ENCODE data around the gene AOPEP.
"Not testable (repeated sequence)": the region's sequence is repeated elsewhere in the genome, so short reads cannot be mapped to it uniquely, and the experiment has no call there.

The AOPEP gene

DNA sequence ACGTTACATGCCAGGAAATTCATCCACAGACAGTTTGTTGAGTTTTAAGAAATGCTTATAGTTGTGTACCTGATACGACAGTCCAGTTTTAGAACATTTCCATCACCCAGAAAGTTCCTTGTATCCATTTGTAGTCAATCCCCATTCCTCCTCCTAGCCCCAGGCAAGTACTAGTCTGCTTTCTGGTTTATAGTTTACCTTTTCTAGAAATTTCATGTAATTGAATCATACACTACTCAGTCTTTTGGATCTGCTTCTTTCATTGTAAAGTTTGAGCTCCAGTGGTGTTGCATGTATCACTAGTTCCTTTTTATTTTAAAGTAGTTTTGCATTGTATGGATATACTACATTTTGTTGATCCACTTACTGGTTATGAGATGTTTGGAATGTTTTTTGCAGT lies 291.2 kb downstream of the AOPEP start:
- no peak for DNase-seq (ENCODE audit: low read depth)

DNA sequence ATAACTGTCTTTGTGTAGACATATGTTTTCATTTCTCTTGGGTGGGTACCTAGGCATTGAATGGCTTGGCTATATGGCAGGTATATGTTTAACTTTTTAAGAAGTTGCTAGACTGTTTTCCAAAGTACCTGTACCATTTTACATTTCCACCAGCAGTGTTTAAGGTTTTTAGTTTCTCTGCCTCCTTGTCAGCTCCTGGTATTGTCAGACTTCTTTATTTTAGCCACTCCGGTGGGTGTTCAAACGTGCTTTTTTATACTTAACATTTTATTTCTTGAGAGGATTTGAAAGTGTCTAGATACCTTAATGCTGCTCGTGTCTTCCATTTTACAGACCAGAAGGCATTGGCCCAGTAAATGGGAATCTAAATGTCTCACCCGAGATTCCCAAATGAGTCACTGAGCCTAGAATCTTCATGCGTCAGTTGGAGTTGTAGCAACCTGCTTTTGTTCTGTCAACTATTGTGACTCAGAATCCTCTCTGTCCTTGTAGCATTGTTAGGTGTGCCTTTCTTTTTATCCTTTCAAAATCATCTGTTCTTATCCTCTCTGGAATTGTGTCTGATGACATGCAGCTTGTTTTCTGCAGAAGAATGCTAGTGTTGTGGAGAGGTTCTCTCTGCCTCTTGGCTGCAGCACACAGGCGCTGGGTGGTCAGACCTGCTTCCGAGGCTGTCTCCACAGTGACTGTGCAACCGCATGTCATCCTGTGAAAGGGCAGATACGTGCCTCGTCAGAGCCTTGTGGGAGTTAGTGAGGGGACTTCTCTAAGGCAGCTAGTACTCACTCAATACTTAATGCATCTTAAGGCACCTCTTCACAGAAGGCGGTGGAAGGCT lies 291.8 kb downstream of the AOPEP start:
- DNase-seq (ENCODE audit: low read depth): no peak

DNA sequence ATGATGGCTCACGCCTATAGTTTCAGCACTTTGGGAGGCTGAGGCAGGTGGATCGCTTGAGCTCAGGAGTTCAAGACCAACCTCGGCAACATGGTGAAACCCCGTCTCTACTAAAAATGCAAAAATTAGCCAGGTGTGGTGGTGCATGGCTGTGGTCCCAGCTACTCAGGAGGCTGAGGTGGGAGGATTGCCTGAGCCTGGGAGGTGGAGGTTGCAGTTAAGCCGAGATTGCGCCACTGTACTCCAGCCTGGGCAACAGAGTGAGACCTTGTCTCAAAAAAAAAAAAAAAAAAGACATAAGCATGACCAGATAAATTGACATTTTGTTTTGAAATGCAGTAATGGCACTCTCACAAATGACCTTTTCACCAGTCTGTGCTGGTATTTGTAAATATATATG lies 294.1 kb downstream of the AOPEP start:
- not testable (repeated sequence) for DNase-seq (ENCODE audit: low read depth)

DNA sequence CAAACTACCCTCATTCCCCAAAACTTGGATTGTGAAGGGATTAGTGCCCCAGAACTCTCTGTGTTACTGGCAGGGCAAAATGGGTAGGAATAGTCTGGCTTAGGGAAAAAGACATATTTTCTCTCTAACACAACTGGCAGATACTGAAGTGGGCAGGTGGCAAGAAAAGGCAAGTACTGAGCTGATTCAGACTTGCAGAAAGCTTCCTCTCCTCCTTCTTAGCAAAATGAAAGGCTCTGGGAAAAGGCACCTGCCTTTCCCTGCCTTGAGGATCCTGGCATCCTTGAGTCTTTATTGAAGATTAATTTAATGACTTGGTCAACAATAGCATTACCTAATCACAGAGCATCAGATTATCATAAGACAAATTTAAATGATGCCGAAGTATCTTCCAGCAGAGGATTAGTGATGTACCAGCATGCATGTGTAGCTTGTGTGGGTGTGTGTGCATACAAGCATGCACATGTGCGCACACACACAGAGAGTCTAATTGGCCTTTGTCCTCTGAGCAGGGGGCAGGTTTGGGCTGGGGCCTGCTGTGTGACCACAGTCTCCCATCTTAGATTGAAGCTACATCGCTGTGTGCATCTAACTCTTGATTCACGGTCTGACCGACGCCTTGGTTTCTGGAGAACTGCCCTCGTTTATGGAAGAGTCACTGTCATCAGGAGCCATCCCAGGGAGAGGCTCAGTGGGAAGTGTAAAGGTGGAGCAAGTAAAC lies 294.8 kb downstream of the AOPEP start:
- no peak for DNase-seq (ENCODE audit: low read depth)

DNA sequence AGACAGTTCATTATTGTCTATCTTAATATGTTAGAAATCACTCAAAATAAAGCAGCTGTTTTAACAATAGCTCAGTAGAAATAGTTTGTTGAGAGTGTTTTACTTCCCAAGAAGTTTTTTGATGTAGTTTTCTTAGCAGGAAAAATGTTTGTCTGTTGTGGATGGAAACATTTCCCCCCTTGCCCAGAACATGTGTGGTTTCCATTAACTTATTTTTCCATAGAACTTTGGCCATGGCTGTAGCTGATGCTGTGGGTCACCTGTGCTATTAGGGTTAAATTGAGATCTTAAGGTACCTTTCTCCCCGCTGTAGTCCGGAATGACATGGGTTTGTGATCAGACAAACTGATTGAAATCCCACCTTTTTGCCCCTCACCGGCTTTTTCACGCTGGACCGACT lies 296.2 kb downstream of the AOPEP start:
- DNase-seq (ENCODE audit: low read depth): no peak

DNA sequence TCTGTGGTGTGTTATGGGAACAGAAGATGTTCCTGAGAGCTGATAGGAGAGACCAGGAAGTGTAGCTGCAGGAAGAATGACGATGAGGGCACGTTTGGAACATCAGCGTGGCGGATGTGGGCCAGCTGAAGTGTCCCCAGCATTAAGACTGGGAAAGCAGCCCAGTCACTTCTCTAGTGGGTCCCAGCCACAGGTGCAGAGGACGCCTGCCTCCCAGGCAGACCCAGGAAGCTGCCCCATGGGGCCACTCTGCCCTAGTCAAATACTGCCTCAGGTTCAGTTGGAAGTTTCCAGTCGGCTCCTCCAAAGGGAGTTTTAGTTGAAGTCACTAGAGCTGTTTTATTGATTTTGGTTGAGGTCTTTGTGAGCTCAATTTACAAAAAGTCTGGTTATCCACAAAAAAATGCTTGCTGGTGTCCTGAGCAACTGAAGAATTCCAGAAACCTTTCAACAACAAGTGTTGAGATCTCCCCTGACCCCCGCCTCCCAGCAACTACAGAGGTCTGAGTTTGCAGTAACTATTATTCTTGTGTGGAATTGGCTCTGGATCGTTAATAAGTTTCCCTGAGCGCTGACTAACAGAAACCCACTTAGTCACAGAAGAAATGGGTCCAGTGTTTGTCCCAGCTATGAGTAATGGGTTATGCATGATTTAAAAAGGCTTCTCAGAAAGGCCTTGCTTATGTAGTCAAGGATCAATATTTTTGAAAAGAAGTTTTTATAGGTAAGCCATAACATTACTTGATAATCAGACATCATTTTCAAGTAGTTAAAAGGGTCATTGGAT lies 296.9 kb downstream of the AOPEP start:
- no peak for DNase-seq (ENCODE audit: low read depth)

DNA sequence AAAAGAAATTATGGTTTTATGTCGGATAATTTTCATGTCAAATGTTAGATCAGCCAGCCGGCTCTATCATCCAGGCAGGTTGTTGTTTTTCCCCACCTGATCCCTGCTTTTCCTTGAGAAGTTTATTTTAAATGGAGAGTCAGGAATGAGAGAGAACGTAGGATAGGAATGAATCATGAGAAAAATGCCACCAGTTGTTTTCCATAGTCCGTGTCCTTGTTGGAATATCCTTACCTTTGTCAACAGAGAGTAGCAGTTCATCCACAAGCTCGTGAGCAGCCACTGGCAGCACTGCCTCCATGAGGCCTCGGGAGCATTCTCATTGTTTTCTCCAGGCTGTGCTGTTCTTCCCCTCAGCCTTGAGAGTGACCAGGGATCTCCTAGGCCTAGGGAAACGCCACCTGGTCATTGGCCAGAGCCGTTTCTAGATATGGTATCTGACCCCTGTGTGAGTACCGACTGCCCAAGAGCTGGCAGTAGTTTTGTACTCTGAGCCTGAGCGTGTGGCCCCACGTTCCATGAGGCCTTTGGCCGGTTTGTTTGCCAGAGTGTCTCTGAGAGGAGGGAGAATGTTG lies 297.7 kb downstream of the AOPEP start:
- DNase-seq (ENCODE audit: low read depth): no peak

DNA sequence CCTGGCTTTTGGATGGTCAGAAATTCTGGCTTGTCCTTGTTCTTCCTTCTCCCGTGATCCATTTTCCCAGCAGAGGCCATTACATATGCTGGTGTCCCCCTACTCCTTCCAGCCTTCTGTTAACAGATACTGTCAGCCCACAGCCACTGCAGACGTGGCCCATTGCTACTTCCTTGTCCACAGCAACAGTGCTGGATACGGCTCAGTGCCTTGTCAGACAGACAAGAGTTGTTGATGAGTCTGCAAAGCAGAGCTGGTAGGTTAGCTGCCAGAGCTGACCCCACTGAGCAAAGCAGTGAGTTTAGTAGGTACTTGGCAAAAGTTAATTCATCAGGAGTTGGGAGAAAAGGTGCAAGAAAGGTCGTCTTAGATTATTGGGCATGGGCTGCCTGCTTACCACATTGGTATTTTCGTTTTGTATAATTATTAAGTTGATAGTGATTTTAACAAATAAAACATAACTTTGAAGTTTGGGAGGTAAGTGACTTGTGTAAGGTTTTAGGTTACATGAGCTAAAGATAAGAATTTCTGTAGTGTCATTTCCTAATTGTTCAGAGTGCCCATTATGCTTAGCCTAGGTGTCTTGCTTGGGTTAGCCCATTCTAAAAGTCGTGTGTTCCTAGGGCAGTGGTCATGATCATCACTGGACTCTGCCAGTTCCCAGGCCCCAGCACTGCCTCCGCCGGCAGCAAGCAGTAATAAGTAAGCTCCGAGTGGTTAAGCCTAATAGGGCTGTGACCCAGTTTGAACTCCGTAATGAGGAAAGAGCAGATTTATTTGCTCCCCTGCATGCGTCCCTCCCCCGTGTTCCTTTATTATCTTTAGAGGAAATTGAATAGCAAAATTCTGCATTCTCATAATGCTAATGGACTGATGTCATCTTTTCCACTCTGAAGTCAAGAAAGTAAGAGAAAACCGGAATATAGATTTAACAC lies 299.0 kb downstream of the AOPEP start:
- no peak for DNase-seq (ENCODE audit: low read depth)

DNA sequence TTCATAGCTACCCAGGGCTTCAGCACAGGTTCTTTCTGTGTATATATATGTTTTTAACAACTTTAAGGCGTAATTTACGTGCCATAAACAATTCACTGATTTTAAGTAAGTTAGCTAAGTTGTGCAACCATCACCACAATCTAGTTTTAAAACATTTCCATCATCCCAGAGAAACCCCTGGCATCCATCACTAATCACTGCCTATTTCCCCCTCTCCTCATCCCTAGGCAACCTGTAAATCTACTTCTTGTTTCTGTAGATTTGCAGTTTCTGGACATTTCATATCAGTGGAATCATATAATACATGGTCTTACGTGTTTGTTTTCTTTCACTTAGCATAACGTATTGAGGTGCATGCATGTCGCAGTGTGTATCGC lies 299.6 kb downstream of the AOPEP start:
- DNase-seq (ENCODE audit: low read depth): no peak

DNA sequence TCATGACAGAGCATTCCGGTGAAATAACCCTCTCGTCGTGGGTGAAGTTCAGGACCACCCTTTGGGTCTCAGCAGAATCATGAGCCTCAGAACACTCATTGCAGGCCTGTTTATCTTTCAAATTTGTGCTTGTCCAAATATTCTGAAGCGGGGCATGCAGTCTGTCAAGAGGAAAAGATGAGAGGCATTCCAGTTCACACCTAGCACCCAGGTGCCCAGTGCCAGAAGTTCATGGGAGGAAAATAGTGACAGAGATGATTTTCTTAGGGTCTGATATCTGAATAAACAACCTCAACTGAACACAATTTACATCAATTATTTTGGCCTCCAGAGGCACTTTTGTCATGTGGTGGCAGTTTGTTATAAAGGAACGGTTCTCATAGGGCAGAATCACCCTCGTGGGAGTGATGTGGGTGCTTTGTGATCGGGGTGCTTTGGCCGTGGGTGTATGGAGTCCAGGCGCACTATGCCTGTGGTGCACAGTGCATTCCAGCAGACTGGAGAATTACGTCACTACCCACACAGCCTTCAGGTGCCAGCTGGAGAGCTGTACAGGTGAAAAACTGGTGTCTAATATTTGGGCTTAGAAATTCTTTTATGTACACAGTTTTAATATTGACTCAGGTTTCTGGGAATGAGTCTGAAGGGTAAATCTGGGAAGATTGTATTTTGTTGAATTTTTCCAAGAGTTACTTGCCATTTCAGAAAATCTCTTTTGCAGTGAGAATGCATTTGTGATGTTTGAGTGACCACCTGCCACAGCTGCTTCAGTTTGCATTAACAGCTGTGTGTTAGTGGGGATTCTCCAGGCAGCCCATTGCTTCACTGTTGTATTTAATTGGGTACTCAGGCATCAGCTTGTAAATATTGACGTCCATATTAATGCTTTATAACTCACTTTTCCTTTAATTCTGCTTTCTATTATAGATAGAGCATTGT lies 301.7 kb downstream of the AOPEP start:
- DNase-seq (ENCODE audit: low read depth): no peak

DNA sequence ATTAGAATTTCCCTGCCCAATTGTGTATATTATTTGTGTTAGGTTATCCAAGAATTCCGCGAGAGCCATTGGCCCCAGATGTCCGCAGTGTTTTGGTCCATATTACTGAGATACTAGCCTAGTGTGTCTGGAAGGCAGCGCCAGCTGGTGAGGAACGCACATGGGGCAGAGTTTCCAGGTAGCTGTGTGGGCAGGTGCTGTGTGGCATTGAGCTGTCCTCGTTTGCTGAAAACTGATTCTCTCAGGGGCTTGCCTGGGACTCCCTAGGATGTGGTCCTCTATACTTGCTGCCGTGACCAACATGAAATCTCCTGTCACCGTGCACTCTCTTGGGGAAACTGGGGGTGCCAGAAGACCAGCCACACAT lies 302.3 kb downstream of the AOPEP start:
- DNase-seq (ENCODE audit: low read depth): no peak

DNA sequence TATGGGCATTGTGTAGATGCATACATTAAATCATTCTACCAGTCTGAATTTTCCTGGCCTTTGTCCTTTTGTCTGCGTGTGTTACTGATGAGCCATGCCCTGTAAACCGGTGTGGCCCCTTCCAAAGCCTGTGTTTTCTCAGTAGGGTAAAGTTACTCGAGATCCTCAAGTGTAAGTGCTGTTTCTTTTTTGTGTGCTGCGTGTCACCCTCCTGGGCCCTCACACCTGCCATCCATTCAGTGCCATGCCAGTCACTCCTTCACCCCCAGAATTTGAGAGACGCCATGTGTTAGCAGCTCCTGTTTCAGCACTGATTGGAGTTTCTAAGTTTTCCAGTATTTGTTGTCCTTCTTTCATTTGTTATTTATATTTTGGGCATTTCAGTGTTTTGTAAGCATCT lies 302.8 kb downstream of the AOPEP start:
- no peak for DNase-seq (ENCODE audit: low read depth)

DNA sequence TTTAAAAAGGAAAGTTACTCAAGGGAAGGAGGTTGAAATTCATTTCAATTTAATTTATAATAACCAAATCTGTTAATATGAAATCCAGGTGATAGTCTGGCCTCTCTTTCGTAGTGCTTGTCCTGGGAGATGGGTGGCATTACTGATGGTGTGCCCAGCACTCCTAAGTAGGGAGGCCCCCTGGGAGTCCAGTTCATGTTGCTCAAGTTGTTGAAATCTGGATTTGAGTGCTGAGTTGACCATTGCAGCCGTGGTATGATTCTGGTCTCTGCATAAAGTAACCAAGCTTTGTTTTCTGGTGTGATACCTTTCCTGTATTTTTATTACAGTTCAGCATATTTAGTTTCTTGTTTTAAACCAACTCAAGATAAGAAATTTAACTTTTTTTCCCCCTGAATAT lies 303.2 kb downstream of the AOPEP start:
- no peak for DNase-seq (ENCODE audit: low read depth)

DNA sequence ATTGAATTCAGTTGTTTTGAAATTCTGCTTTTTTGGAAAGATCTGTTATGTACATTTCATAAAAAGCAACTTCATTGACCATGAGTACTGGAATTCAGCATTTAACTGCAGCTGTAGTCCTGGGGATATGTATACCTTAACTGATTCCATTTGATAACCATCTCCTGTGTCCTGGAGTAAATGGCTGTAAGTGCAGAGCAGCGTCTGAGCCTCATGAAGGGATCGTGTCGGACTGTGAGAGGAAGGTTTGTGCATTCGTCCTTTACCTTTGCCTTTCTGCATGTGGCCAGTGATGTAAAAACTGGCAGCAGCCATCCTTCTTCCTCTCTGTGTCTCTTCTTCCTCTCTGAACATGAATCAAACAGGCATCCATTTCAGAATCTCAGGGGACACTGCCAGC lies 303.8 kb downstream of the AOPEP start:
- no peak for DNase-seq (ENCODE audit: low read depth)

DNA sequence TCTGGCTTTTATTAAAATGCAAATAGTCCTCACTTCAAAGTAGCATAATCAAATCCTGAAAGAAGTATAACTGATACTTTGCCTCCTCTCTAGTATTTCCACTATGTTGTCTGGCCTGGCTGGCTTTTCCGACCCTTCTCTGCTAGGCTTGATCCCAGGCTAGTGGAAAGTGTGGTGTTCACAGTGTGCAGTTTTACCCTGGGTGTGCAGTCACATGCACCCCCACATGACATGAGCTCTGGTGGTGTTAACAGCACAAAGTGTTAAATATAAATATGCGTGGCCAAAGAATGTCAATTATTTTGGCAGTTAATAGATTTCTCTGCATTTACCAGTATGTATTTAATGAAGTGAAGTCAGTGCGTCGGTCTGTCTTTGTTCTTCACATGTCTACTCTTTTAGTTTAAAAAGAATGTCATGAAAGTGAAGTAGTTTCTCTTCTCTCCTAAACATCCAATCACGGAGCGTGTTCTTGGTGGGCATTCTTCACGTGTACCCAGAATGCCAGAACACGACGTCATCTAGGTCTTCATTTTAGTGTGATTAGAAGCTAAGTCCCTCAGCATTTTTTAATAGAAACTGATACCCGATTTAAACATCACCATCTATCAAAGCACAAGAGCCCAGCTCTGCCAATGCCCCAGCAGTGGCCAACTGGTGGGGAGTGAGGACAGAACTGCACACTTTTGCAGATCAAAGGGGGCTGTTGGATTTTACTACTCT lies 304.6 kb downstream of the AOPEP start:
- no peak for DNase-seq (ENCODE audit: low read depth)

DNA sequence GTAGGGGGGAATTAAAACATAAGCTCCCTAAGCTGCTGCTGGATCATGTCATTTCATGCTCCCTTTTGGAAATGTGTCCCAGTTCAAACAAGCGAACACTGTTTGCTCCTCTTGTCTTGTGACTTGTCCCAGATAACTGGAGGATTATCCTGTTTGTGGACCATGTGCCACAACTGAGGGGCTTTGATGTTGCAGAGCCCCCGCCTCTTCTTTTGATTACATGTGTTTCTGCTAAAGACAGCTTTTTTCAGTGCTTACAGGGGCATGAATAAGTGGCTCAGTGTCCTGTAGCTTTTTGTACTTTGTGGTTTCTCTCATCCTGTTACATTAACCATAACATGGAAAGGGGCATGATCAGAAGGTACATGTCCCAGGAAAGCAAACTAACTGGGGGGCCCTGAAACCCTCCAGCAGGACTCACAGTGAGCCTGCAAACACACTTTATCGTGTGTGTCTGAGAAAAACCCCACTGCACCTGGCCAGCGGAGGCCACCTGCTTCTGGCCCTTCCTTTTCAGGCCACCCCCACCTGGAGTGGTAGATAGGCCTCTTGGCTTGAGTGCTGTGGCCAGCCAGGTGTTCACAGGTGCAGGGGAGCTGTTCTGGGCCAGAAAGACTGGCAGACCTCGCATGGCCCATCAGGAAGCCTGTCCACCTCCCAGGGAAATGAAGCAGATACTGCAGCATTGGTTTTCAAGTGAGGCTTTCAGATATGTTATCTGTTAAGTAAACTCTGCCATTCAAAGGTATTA lies 305.4 kb downstream of the AOPEP start:
- no peak for DNase-seq (ENCODE audit: low read depth)

DNA sequence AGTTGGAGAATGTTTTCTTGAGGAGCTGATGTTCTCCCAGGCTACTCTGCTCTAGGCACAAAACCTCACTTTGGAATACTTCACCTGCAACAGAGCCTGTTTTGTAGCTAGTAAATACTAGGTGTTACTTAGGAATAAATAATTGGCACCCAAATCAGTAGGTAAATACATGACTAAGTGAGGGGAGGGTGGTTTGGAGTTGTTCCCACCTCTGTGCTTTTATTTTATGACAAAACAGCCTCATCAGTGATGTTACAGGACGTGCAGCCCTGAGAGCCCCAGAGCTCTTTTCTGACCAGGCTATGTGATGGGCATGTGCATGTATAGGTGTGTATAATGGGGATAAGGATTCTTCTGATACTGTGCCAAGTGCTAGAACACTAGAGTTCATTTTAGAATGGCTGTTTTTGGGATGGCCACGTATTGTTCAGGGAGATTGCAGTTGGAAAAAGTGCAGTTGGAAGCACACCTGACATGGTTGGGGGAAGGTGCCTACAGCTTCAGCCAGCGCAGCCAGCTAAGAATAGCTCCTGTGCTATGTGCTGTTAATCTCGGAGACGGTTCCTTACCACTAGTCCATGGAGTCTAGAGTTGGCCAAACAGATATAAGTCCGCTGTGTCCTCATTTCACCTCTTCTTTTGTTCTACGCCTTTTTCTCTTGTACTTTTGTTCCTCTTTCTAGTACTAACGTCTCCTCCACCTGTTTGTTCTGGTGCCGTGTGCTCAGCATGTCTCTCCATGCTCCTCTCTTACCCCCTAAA lies 306.3 kb downstream of the AOPEP start:
- no peak for DNase-seq (ENCODE audit: low read depth)

DNA sequence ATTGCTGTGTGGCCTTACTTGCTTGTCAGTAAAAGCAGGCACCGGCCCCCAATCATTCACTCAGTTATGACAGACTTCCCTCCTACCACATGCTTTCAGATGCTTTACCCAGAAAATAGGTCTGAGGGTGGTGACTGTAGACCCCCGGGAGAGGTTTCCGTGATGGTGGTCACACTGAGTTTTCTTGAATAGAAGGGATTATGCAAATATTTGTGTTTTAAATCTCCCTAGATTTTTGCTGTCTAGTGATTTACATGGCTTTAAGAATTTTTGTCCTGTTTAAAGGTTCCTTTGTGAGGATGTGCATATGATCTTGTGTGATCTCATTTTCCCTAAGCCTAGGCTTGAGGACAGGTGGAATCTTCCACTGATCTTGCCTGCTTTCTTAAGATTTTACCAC lies 309.3 kb downstream of the AOPEP start:
- no peak for DNase-seq (ENCODE audit: low read depth)

Data from activated T-cell treated with anti-CD3 and anti-CD28 coated beads for 1 hour (primary cell).